ENCODE data around the gene DCANP1.

Gene DCANP1

GRCh38 chr5:135480511-135480910, 33.4 kb upstream of the DCANP1 start:
- TF ChIP-seq POLR2AphosphoS5 (IDR thresholded peaks at IDR 0.05; ENCODE audit: low read depth, low read length), result no peak
- TF ChIP-seq REST (IDR thresholded peaks at IDR 0.05; ENCODE audit: insufficient read depth in 1 of 2, low read depth in 2 of 2, low read length in 2 of 2), result no peak
- TF ChIP-seq FOXP2 (optimal IDR thresholded peaks at IDR 0.05; ENCODE audit: borderline replicate concordance, extremely low read depth, extremely low read length, insufficient read depth), result no peak
- no peak for TF ChIP-seq TAF1 (IDR thresholded peaks at IDR 0.05; ENCODE audit: borderline replicate concordance, insufficient read depth, low read length)
- no peak for TF ChIP-seq SIN3A (IDR thresholded peaks at IDR 0.05; ENCODE audit: borderline replicate concordance, insufficient read depth, low read length)

- TF ChIP-seq REST (IDR thresholded peaks at IDR 0.05; ENCODE audit: insufficient read depth in 1 of 2, low read depth in 2 of 2, low read length in 2 of 2), result no peak
- no peak for TF ChIP-seq POLR2AphosphoS5 (IDR thresholded peaks at IDR 0.05; ENCODE audit: low read depth, low read length)
- no peak for TF ChIP-seq TAF1 (IDR thresholded peaks at IDR 0.05; ENCODE audit: borderline replicate concordance, insufficient read depth, low read length)
- TF ChIP-seq SIN3A (IDR thresholded peaks at IDR 0.05; ENCODE audit: borderline replicate concordance, insufficient read depth, low read length), result no peak
- TF ChIP-seq FOXP2 (optimal IDR thresholded peaks at IDR 0.05; ENCODE audit: borderline replicate concordance, extremely low read depth, extremely low read length, insufficient read depth), result no peak
Measured at GRCh38 chr5:135478938-135479337, 31.8 kb upstream of the DCANP1 start.

- no peak for TF ChIP-seq SIN3A (IDR thresholded peaks at IDR 0.05; ENCODE audit: borderline replicate concordance, insufficient read depth, low read length)
- no peak for TF ChIP-seq TAF1 (IDR thresholded peaks at IDR 0.05; ENCODE audit: borderline replicate concordance, insufficient read depth, low read length)
- TF ChIP-seq FOXP2 (optimal IDR thresholded peaks at IDR 0.05; ENCODE audit: borderline replicate concordance, extremely low read depth, extremely low read length, insufficient read depth), result no peak
- TF ChIP-seq POLR2AphosphoS5 (IDR thresholded peaks at IDR 0.05; ENCODE audit: low read depth, low read length), result no peak
- TF ChIP-seq REST (IDR thresholded peaks at IDR 0.05; ENCODE audit: insufficient read depth in 1 of 2, low read depth in 2 of 2, low read length in 2 of 2), result no peak
Measured at GRCh38 chr5:135477613-135478066, 30.5 kb upstream of the DCANP1 start.

- no peak for TF ChIP-seq TAF1 (IDR thresholded peaks at IDR 0.05; ENCODE audit: borderline replicate concordance, insufficient read depth, low read length)
- no peak for TF ChIP-seq REST (IDR thresholded peaks at IDR 0.05; ENCODE audit: insufficient read depth in 1 of 2, low read depth in 2 of 2, low read length in 2 of 2)
- TF ChIP-seq POLR2AphosphoS5 (IDR thresholded peaks at IDR 0.05; ENCODE audit: low read depth, low read length), result no peak
- no peak for TF ChIP-seq SIN3A (IDR thresholded peaks at IDR 0.05; ENCODE audit: borderline replicate concordance, insufficient read depth, low read length)
- TF ChIP-seq FOXP2 (optimal IDR thresholded peaks at IDR 0.05; ENCODE audit: borderline replicate concordance, extremely low read depth, extremely low read length, insufficient read depth), result no peak
Measured at GRCh38 chr5:135476615-135477581, 29.8 kb upstream of the DCANP1 start.

Measured in PFSK-1 (cell line).